Fibroblast of lung (primary cell): ENCODE measurements around the gene HNRNPM.

ENCODE experiments used
- CTCF ChIP-seq, 2 donors: IDR thresholded peaks in 1 of 2; conservative IDR thresholded peaks in 1 of 2; 1 replicate in 1 of 2; 2 replicates in 1 of 2; pipeline ENCODE4 v1.5.1; 2011 to 2012; ENCODE audit warnings: low read length in 2 of 2, control low read depth in 1 of 2, inconsistent platforms in 1 of 2, low read depth in 1 of 2, mild to moderate bottlenecking in 1 of 2
- EZH2 ChIP-seq: IDR thresholded peaks from 2 replicates; pipeline ENCODE4 v1.5.1; 2012; ENCODE audit warnings: low read length, control low read depth, mild to moderate bottlenecking; ENCODE audit errors: missing control alignments

GRCh38 chr19:8487137-8487851 lies 42.5 kb downstream of the HNRNPM start:
- no peak for TF ChIP-seq CTCF (conservative IDR thresholded peaks at IDR 0.05 in 1 of 2, IDR thresholded peaks at IDR 0.05 in 1 of 2; ENCODE audit: low read depth in 1 of 2, low read length in 2 of 2)
- no peak for TF ChIP-seq EZH2
